NCI-H2227 treated with DMSO at 0.1 percent for 48 hours (cell line): ENCODE data around the gene PDP2.
"Not testable (repeated sequence)": the region's sequence is repeated elsewhere in the genome, so short reads cannot be mapped to it uniquely, and the experiment has no call there.

ENCODE experiments used
- DNase-seq: peaks from one replicate; lab custom pipeline; 2025; lab: John Stamatoyannopoulos, UW

The PDP2 gene

DNA sequence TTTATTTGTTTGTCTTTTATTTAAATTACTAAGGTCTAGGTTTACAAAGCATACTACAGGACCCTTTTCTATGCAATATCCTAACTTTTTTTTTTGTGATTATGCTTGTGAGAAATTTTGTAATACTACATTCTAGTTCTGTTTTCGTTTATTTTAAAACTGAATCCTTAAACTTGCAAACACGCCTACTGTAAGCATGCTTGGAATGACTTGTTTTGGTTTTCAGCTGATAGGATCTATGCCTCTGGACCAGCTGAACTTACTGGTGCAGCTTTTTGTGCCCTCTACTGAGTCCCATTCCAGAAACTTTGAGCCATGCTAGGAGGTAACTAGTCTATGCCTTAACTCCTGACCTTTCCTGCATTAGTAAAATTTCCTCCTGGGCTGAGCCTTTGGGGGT lies 6.0 kb downstream of the PDP2 start:
- no peak for DNase-seq

DNA sequence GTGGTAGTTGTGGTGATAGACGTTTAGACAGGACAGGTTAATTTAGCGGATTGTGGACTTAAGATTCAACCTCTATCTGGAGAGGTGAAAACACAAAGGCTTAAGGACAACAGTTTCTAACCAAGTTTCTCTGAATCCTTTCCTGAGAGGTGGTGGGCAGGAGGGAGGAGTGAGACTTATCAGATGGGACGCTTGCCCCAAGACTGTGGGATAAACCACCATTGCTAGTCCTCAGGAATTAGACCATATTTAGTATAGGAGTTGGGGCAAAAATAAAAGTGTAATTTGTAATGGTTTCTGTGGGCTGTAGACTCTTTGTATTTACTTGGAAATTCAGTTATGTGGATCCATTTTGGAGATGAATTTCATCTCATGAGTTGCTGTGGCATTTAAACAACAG lies 6.6 kb downstream of the PDP2 start:
- DNase-seq, result no peak

DNA sequence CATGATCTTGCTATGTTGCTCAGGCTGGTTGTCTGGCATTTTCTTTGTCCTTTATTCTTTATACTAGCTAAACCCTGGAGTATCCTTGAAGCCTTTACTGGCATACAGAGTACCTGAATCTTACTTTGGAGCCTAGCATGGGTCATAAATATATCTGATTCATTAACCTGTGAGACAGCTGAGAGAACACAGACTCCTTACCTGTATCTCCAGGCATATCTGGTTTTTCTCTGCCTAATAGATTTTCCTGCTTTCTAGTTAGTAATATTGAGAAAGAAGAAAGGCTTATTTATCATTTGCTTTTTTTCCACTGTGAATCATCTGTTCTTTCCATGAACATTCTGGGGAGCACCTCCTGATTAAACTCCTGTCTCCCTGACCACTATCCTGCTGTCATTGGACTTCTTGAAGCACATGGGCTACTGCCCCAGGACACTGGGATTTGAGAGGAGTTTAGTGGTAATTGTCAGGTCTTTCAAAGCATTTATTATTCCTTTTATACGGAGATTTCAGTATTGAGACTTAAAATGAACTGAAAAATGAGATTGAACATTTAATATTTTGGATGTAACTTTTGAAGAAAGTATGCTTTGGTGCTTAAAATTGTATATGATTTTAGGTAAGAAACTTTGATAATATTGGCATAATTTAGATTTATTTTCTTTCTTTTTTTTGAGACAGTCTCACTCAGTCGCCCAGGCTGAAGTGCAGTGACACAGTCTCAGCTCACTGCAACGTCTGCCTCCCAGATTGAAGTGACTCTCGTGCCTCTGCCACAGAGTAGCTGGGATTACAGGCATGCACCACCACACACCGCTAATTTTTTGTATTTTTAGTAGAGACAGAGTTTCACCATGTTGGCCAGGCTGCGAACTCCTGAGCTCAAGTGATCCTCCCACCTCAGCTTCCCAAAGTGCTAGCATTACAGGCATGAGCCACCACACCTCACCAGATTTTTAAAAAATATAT lies 8.6 kb downstream of the PDP2 start:
- no peak for DNase-seq

DNA sequence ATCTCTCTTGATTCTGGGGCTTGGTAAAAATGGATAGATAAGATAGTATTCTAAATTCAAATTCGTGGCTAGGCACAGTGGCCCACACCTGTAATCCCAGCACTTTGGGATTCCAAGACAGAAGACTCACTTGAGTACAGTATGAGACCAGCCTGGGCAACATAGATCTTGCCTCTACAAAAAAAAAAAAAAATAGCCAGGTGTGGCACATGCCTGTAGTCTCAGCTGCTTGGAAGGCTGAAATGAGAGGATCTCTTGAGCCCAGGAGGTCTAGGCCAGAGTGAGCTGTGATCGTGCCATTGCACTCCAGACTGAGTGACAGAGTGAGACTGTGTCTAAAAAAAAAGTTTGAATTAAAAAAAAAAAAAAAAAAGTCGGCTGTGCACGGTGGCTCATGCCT lies 9.3 kb downstream of the PDP2 start:
- no peak for DNase-seq

DNA sequence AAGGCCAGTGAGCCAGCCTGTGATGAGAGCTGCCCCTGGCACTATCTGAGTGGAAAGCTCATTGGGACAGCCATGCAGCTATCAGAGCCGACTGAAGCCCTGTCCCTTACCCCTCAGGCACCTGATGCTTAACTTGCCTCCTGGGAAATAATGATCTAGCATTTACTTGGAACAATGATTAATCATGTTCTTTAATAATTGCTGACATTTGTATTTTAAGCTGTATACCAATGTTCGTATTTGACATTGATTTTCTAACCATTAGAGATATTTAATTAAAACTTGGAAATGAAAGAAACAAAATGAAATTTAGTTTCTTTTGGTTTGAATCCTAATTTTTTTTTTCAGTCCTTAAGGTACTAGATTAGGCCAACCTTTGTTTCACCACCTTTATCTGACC lies 10.5 kb downstream of the PDP2 start:
- no peak for DNase-seq

DNA sequence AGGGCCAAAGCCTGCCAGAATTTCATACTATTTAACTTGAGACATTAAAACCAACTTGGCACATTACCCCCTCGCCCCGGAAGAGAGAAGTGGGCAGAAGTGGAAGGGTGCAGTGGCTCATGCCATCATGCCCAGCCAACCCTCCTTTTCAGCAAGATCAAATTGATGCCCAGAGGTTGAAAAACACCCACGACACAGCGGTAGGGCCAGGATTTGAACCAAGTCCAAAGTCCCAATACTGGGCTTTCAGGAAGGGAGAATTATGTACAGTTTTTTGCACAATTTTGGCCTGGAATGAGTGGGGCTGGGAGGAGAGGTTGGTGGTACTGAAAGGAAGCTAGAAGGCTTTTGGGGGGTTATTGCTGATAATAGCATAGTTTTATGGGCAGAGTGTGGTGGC lies 11.0 kb downstream of the PDP2 start:
- DNase-seq, result no peak

DNA sequence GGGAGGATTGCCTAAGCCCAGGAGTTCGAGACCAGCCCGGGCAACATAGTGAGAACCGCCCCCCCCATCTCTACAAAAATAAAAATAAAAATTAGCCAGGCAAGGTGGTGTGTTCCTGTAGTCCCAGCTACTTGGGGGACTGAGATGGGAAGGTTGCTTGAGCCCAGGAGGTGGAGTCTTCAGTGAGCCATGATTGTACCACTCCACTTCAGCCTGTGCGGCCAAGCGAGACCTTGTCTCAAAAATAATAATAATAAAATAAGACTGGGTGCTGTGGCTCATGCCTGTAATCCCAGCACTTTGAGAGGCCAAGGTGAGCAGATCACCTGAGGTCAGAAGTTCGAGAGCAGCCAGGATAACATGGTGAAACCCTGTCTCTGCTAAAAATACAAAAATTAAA lies 11.5 kb downstream of the PDP2 start:
- DNase-seq, result no peak

DNA sequence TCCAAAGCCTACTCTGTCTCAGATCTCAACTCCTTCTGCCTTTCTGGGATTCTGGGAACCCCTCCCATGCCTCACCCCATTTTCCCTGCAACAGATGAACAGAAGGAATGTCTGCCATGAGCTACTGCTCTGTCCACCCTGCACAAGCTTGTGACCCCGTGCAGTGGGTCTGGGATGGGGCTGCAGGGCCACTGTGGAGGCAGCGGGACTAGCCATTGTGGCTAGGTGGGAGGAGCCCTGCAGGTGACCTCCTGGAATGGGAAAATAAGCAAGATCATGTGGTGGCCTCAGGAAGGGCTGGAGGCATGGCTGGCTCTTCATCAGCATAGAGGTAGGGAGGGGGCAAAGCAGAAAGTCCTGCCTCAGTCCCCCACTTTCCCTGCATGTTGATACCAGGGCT lies 13.7 kb downstream of the PDP2 start:
- DNase-seq, result no peak

DNA sequence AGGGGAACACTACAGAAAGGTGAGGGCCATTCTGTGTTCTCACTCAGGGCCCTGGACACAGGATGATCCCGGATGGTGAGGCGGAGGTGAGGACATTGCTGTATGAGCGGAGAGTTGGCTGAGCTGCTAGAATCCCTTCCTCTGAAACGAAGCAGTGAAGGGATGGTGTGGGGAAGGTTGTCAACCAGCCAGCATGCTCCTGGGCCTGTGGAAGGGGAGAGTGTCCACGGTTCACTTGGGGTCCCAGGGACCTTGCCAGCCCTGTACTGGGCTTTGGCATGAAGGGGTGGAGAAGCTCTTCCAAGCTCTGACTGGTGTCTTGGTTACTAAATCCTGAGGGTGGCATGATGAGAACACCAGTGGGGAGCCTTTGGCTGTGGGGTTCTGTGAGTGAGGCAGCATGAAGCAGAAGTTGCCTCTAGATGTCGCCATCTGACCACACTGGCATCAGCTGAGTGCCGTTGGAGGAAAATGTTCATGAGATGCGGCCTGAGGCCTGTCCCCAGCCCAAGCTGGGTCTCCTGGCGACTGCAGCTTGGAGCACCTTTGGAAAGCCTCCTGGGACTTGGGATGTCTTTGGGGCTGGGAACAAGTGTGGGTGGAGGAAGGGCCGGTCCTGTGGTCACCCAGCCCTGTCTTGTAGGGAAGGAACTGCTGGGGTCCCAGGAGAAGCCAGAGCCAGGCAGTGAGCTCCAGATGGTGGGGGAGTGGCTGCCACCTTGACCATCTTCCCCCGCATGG lies 14.8 kb downstream of the PDP2 start:
- peak; percentile 52 for DNase-seq

DNA sequence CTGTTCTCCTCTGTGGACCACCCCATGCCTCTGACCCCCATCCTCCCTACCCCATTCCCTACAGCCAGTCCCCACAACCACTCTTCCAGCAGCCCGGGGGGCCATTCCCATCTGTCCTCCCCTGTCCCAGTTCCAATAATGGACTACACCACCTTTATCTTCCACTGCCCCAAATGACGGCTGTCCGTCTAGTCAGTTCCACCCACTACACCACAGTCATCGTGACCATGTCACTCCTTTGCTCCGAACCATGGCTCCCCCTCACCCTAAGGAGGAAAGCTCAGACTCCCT lies 15.3 kb downstream of the PDP2 start:
- no peak for DNase-seq

DNA sequence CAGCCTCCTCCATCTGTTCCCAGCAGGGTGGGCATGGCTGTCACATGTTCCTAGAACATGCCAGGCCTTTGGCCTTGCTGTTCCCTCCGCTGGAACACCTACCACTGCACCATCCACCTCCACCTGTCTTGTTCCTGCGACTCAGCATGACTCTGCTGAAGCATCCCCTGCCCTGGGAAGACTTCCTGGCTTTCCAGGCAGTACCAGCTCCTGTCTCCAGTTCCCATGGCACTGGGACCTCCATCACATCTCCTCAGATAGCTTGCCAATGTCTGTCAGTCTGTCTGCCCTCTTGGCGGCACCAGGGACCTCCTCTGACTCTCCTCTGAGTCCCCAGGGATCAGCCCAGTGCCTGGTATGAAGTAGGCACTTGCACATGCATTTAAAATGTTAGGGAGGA lies 15.7 kb downstream of the PDP2 start:
- DNase-seq, result no peak

DNA sequence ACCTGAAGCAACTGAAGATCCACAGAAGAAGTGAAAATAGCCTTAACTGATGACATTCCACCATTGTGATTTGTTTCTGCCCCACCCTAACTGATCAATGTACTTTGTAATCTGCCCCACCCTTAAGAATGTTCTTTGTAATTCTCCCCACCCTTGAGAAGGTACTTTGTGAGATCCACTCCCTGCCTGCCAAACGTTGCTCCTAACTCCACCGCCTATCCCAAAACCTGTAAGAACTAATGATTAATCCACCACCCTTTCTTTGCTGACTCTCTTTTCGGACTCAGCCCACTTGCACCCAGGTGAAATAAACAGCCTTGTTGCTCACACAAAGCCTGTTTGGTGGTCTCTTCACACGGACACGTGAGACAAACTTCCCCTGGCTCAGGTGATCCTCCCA lies 16.4 kb downstream of the PDP2 start:
- not testable (repeated sequence) for DNase-seq

DNA sequence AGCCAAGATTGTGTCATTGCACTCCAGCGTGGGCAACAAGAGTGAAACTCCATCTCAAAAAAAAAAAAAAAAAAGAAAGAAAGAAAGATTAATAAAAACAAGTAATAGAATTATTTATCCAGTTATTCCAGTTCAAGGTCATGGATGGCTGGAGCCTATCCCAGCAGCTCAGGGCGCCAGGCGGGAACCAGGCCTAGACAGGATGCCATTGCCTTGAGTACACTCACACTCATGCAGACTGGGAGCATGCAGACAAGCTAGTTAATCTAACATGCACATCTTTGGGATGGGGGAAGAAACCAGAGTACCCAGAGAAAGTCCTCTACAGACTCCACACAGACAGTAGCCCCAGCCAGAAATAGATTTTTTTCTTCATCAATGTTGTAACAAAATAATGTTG lies 17.9 kb downstream of the PDP2 start:
- DNase-seq, result no peak

DNA sequence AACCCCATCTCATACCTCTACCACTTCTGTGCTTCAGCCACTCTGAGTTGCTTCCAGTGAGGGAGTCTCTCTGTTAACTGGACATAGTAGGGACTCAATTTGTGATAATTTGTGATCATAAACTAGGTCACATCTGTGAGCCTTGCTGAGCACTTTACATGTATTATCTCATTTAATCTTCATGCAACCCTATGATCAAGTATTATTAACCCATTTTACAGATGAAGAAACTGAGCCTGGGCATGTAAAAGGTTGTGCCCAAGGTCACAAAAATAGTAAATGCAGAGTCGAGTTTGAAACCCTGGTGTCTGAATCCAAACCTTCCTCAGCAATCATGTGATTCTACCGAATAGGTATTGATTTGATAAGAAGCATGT lies 18.6 kb downstream of the PDP2 start:
- DNase-seq, result no peak

DNA sequence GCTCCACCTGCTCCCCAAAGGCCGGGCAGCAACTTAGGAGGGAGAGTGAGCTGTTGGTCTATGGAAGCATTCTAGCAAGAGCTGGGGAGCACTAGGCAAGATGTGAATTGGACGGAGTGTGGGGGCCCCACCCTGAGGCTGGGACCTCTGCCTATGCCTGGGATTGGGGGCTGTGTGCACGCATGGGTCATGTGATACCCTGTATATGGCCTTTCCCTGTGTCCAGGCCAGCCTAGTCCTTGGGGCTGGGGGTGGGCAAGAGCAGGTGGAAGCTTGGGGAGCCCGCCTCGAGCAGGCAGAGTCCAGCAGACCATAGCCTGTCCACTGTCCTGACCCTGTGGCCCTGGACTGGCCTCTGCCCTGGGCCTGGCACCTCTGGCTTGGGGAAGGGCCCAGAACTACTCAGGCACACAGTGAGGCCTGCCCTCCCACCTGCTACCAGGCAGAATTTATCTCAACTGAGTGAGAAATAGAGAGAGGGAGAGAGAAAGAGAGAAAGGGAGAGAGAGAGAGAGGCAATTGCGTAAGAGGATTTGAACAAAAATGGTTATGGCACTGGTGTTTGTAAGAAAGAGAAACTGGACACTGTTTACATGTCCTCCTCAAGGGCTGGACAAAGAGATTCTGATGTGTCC lies 19.1 kb downstream of the PDP2 start:
- no peak for DNase-seq

DNA sequence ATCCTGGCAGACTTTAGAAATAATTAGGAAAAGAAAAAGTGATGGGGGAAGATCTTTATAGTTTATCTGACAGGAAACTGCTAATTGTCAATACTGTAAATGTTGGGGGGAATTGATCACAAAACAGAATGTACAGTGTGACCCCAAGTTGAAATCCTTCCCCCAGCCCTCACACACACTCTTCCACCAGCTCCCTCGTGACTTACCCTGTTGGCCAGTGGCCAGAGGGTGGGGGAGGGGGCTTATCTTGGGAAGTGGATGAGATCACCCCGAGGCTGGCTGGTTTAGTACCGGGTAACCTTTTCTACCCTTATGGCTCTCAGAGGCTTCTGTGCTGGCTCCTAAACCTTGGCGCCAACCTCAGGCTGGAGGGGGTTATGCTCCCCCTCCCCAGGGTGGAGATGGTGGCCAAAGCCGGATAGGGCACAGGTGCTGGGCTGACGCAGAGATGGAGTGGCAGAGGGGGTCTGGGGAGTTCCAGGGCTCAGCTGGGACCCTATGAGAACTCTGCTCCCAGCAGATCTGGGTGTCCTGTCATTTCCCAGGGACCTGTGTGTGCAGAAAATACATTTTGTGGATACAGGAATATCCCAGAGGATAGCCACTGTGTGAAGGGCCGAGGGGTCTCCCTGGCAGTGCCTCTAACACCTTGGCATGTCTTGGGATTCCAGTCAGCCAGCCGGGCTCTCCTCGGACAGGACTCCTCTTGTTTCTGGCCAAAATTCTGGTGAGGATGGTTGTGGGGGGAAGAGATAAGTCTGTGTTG lies 19.8 kb downstream of the PDP2 start:
- peak; percentile 57 for DNase-seq

DNA sequence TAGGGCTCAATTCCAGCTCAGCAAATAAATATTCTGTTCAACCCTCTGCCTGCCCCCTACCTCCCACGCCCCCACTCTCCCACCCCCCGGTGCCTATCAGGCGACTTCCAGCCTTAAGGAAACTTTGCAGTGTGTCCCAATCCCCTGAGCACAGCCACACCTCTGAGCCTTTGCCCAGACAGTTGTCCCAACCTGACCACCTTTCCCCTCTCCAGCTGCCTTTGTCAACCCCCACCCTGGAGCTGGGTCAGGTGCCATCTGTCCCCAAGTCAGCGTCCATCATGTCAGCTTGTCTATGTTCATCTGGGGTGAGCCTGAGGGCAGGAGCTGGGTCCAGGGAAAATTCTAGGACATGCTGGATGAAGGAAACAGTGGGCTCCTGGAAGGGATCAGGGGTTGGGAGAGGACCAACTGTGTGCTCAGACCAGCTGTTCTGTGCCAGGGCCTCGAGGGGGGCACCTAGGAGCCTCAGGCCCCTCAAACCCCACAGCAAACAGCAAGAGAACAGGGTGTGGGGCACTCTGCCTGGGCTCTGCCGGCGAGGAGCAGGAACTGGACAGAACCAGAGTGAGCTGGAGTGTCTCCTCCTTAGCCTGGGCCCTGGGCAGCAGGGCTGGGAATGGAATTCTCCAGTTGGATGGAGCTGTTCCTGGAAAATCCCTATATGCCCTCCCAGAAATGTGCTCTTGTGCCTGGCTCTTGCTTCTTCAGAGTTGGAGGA lies 20.6 kb downstream of the PDP2 start:
- no peak for DNase-seq

DNA sequence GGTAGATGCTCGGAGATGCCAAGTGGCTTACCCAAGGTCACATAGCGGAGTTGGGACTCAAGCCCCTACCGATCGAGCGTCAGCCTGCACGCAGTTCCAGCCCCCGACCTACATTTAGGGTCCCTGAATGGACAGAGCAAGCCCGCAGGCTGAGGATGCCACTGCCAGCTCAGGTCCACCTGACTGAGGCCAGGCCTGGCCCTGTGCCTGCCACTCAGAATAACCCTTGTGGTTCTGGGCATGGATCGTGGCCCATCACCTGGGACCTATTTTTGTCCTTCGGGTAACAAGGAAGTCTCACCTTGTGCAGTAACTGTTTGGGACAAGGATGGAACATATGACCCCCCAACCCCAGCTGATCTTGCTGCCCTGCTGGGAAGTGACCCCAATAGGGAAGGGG lies 21.3 kb downstream of the PDP2 start:
- no peak for DNase-seq

DNA sequence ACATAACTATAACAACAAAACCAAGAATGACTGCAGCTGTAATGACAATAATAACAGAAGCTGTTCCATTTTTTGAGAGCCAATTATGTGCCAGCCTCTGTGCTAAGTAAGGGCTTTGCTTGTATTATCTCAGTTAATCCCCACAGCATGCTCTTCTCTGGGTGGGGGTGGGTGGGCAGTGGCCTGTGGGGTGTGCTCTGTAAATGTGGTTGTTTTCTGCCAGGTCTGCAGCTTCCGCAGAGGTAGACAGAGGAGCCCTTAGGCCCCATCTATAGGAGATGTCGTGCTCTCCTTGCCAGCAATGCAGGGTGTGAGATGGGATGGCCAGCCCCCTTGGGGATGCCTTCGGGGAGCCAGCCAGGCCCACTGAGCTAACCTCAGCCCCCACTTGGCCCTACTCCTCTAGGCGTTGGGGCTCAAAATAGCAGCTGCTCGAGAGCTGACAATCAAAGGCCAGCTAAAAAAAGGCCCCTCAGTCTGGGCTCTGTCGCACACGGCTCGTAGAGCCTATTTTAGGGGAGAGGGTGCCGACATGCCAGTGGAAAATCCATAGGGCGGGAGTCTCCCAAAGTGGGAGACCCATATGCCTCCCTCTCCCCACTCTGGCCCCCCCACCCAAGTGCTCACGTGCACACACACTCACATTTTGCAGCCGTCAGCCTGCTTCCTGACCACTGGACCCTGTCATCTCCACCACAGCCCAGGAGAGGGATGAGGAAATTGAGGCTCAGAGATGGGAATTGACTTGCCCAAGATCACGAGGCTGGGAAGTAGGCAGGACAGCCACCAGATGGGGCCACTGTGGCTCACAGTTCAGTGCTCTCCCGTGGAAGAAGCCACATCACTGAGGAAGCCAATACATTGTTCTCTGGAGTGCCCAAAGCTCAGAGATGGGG lies 22.6 kb downstream of the PDP2 start:
- no peak for DNase-seq

DNA sequence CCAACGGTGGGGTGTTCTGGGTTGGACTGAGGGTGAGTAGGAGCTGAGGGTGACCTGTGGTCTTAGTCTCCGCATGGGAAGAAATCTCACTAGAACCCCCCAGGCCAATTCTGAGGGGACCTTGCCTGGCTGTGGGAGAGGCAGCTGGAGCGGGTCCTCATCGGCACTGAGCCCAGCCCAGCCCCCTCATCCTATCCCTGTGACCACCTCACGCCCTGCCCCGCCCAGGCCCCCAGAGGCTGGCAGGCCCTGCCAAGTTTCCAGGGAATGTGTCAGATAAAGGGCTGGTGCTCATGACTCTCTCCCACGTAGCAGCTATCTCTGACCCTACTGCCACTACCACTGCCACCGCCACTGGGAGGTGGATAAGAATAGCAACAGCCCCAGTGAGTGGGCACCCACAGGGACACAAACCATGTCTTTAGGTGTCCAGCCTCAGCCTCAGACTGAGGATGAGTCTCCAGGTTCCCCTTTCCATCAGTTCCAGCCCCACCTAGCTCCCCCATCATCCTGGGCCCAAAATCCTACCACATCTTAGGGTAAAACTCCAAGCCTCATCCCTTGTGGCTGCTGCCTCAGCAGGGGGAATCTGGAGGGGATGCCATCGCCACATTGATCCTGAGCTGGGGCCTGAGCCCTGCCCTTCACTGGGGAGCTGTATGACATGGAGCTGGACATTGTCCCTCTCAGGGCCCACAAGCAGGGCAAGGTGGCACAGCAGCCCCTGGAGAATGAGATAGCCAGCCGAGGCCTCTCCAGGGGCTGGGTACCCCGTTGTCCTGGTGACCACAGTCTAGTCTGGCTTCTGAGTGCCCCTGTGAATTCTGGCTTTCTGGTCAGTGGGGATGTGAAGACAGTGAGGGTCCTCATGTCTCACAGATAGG lies 23.5 kb downstream of the PDP2 start:
- DNase-seq, result no peak
